ENCODE data around the gene POLR3K.

POLR3K gene

DNA sequence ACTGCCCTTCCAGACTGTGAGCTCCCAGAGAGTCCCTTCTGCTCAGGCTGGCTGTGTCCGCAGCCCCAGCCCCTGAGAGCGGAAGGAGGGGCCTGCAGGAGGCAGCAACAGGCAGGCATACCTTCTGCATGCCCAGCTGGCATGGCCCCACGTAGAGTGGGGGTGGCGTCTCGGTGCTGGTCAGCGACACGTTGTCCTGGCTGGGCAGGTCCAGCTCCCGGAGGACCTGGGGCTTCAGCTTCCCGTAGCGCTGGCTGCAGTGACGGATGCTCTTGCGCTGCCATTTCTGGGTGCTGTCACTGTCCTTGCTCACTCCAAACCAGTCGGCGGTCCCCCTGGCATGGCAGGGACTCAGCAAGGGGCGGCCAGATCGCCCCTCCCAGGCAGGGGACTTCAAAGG, 10.1 kb upstream of the POLR3K start:
- TF ChIP-seq POLR2A (IDR thresholded peaks at IDR 0.05; ENCODE audit: extremely low read depth, insufficient read length) (no peak), MAX (IDR thresholded peaks at IDR 0.05; ENCODE audit: low read depth, low read length) (no peak), MYC (IDR thresholded peaks at IDR 0.05; ENCODE audit: low read depth, low read length) (no peak)
- TF ChIP-seq, protein P1, sequence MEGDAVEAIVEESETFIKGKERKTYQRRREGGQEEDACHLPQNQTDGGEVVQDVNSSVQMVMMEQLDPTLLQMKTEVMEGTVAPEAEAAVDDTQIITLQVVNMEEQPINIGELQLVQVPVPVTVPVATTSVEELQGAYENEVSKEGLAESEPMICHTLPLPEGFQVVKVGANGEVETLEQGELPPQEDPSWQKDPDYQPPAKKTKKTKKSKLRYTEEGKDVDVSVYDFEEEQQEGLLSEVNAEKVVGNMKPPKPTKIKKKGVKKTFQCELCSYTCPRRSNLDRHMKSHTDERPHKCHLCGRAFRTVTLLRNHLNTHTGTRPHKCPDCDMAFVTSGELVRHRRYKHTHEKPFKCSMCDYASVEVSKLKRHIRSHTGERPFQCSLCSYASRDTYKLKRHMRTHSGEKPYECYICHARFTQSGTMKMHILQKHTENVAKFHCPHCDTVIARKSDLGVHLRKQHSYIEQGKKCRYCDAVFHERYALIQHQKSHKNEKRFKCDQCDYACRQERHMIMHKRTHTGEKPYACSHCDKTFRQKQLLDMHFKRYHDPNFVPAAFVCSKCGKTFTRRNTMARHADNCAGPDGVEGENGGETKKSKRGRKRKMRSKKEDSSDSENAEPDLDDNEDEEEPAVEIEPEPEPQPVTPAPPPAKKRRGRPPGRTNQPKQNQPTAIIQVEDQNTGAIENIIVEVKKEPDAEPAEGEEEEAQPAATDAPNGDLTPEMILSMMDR (IDR thresholded peaks at IDR 0.05; ENCODE audit: low read depth, low read length), result no peak
- no peak for DNase-seq (ENCODE audit: low read depth)
- H3K4me3 ChIP-seq (ENCODE audit: low read depth, low read length), result no peak overlapping the region

- TF ChIP-seq MYC (IDR thresholded peaks at IDR 0.05; ENCODE audit: low read depth, low read length), result no peak
- TF ChIP-seq POLR2A (IDR thresholded peaks at IDR 0.05; ENCODE audit: extremely low read depth, insufficient read length), result no peak
- TF ChIP-seq, protein P1 (IDR thresholded peaks at IDR 0.05; ENCODE audit: low read depth, low read length), result no peak
- TF ChIP-seq MAX (IDR thresholded peaks at IDR 0.05; ENCODE audit: low read depth, low read length), result no peak
- no peak overlapping the region for H3K4me3 ChIP-seq (ENCODE audit: low read depth, low read length)
- no peak for DNase-seq (ENCODE audit: low read depth)
Observed at GRCh38 chr16:62968-63391, 9.6 kb upstream of the POLR3K start.

GRCh38 chr16:62283-62967, 9.0 kb upstream of the POLR3K start:
- no peak for DNase-seq (ENCODE audit: low read depth)
- no peak overlapping the region for H3K4me3 ChIP-seq (ENCODE audit: low read depth, low read length)
- TF ChIP-seq MAX (IDR thresholded peaks at IDR 0.05; ENCODE audit: low read depth, low read length) (no peak), POLR2A (IDR thresholded peaks at IDR 0.05; ENCODE audit: extremely low read depth, insufficient read length) (no peak), MYC (IDR thresholded peaks at IDR 0.05; ENCODE audit: low read depth, low read length) (no peak)
- TF ChIP-seq, protein P1 (IDR thresholded peaks at IDR 0.05; ENCODE audit: low read depth, low read length), result no peak

DNA sequence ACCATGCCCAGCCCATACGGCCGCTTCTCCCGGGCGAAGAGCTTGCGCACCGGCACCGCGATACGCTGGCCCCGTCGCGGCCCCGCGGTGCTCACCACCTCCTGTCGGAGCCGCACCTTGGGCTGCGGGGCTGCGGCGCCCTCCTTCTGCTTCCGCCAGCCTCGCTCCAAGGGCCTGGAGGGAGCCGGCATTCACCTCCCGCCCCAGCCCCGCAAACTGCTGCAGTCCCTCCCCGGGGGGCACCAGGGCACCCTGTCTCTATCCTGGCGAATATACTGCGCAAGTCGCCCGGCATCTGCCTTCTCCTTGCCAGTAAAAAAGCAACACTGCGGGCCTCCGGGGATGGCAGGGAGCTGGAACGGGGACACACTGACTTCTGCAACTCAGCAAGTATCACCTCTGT, 8.5 kb upstream of the POLR3K start:
- DNase-seq (ENCODE audit: low read depth), result no peak
- H3K4me3 ChIP-seq (ENCODE audit: low read depth, low read length), result no peak overlapping the region
- TF ChIP-seq POLR2A (IDR thresholded peaks at IDR 0.05; ENCODE audit: extremely low read depth, insufficient read length) (no peak), MAX (IDR thresholded peaks at IDR 0.05; ENCODE audit: low read depth, low read length) (no peak), MYC (IDR thresholded peaks at IDR 0.05; ENCODE audit: low read depth, low read length) (no peak)
- TF ChIP-seq, protein P1 (IDR thresholded peaks at IDR 0.05; ENCODE audit: low read depth, low read length), result no peak

DNA sequence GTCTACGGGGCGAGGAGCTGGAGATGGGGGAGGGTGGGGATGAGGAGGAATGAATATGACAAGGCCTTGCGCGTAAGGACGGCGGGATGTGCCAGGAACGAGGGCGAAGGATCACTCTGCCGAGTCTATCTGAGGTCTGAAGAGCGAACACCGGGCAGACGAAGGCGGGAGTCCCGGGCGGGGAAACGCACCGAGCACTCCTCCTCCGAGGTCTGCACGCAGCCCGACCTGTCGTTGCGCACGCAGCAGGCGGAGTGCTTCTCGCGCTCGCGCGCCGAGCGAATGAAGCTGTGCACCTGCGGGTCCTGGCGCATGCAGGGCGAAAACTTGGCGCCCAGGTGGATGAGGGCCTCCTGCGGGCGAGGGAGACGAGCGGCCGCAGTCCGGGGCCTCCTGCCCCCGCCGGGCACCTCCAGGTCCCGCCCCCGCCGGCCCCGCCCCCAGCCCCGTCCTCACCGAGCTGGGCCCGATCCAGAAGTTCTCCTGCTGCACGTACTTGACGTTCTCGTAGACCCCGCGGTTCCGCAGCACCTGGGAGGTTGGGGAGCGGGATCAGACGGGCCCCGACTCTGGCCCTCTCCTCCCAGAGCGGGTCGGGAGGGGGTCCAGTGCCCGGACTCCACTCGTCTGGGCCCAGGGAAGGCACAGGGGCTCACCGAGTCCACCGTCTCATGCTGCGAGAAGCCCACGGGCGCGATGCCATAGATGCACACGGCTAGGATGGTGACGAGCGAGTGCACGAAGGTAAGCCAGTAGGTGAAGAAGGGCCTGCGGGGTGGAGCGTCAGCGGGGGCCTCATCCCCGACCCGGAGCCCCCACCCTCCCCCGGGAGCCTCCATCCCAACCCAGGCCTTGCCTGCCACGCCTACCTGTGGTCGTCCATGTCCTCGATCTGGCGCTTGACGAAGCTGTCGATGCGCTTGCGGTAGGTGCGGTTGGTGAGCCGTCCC, 7.8 kb upstream of the POLR3K start:
- DNase-seq (ENCODE audit: low read depth), result no peak
- no peak for TF ChIP-seq MYC (IDR thresholded peaks at IDR 0.05; ENCODE audit: low read depth, low read length)
- TF ChIP-seq, protein P1 (IDR thresholded peaks at IDR 0.05; ENCODE audit: low read depth, low read length), result no peak
- TF ChIP-seq POLR2A (IDR thresholded peaks at IDR 0.05; ENCODE audit: extremely low read depth, insufficient read length), result no peak
- no peak for TF ChIP-seq MAX (IDR thresholded peaks at IDR 0.05; ENCODE audit: low read depth, low read length)
- no peak overlapping the region for H3K4me3 ChIP-seq (ENCODE audit: low read depth, low read length)

All from NB4 (cell line).